Neuronal stem cell (in vitro differentiated cells): ENCODE measurements around the gene FOXD4L6.
"Not testable (repeated sequence)": the region's sequence is repeated elsewhere in the genome, so short reads cannot be mapped to it uniquely, and the experiment has no call there.

Experiments
- DNase-seq: peaks from one replicate; pipeline ENCODE4 v3.0.0-alpha.2; 2013; ENCODE audit warnings: low spot score
- H2AFZ ChIP-seq: one replicate; pipeline ENCODE4 v1.6.1; 2013; ENCODE audit warnings: mild to moderate bottlenecking, low read length, inconsistent platforms
- H2AK5ac ChIP-seq: 2 replicates; pipeline ENCODE4 v1.6.1; 2013; ENCODE audit warnings: low read depth, mild to moderate bottlenecking, inconsistent platforms, low read length, moderate library complexity, mixed read lengths
- H2BK120ac ChIP-seq: 2 replicates; pipeline ENCODE4 v1.6.1; 2013; ENCODE audit warnings: low read depth, mild to moderate bottlenecking, inconsistent platforms, low read length, moderate library complexity, mixed read lengths
- H2BK12ac ChIP-seq: one replicate; pipeline ENCODE4 v1.6.1; 2013; ENCODE audit warnings: low read length, inconsistent platforms
- H2BK15ac ChIP-seq: 2 replicates; pipeline ENCODE4 v1.6.1; 2013; ENCODE audit warnings: mild to moderate bottlenecking, low read length, inconsistent platforms, mixed read lengths
- H2BK5ac ChIP-seq: one replicate; pipeline ENCODE4 v1.6.1; 2013; ENCODE audit warnings: inconsistent platforms, mild to moderate bottlenecking, low read length, moderate library complexity
- H3K14ac ChIP-seq: one replicate; pipeline ENCODE4 v1.6.1; 2013; ENCODE audit warnings: low read length, inconsistent platforms
- H3K18ac ChIP-seq: 2 replicates; pipeline ENCODE4 v1.6.1; 2013; ENCODE audit warnings: low read length, inconsistent platforms
- H3K23ac ChIP-seq: 2 replicates; pipeline ENCODE4 v1.6.1; 2013; ENCODE audit warnings: low read depth, mild to moderate bottlenecking, mixed read lengths, low read length, inconsistent platforms; ENCODE audit not compliant: poor library complexity
- H3K27ac ChIP-seq: replicated peaks from 3 replicates; pipeline ENCODE4 v1.5.1; 2013; ENCODE audit warnings: low read length, inconsistent platforms
- H3K27me3 ChIP-seq, 3 experiments: 2 replicates each; pipeline ENCODE4 v1.6.1; 2013; ENCODE audit warnings: low read length in 3 of 3, mild to moderate bottlenecking in 2 of 3, inconsistent platforms in 1 of 3, low read depth in 1 of 3, mixed read lengths in 1 of 3, moderate library complexity in 1 of 3; ENCODE audit not compliant: control insufficient read depth in 3 of 3, insufficient read depth in 3 of 3
- H3K36me3 ChIP-seq, 2 donors: replicated peaks in 1 of 2; 2 replicates each; pipeline ENCODE4 v1.6.1; 2013; ENCODE audit warnings: low read length in 2 of 2; ENCODE audit not compliant: control insufficient read depth in 2 of 2, insufficient read depth in 2 of 2
- H3K4ac ChIP-seq: 2 replicates; pipeline ENCODE4 v1.6.1; 2013; ENCODE audit warnings: inconsistent platforms, mild to moderate bottlenecking, low read length, moderate library complexity
- H3K4me1 ChIP-seq, 2 donors: 1 replicate in 1 of 2; 2 replicates in 1 of 2; pipeline ENCODE4 v1.6.1; 2013; ENCODE audit warnings: low read length in 2 of 2, low read depth in 1 of 2; ENCODE audit not compliant: control insufficient read depth in 2 of 2, insufficient read depth in 1 of 2
- H3K4me2 ChIP-seq: one replicate; pipeline ENCODE4 v1.6.1; 2013; ENCODE audit warnings: mild to moderate bottlenecking, low read length, inconsistent platforms; ENCODE audit not compliant: insufficient read depth, poor library complexity, severe bottlenecking
- H3K4me3 ChIP-seq, 2 donors: 2 replicates each; pipeline ENCODE4 v1.5.1; 2013; ENCODE audit warnings: low read length in 2 of 2, mild to moderate bottlenecking in 2 of 2, inconsistent platforms in 1 of 2, moderate library complexity in 1 of 2
- H3K79me1 ChIP-seq: one replicate; pipeline ENCODE4 v1.6.1; 2013; ENCODE audit warnings: low read depth, mild to moderate bottlenecking, inconsistent platforms, low read length, moderate library complexity
- H3K9ac ChIP-seq: one replicate; pipeline ENCODE4 v1.6.1; 2013; ENCODE audit warnings: mild to moderate bottlenecking, low read depth, low read length, inconsistent platforms; ENCODE audit not compliant: poor library complexity
- H3K9me3 ChIP-seq, 2 donors: replicated peaks in 1 of 2; 2 replicates each; pipeline versions ENCODE3 to v1.6.1; 2013; ENCODE audit warnings: low read length in 2 of 2, mild to moderate bottlenecking in 2 of 2, inconsistent platforms in 1 of 2, low read depth in 1 of 2, mixed read lengths in 1 of 2, moderate library complexity in 1 of 2; ENCODE audit not compliant: control insufficient read depth in 2 of 2, insufficient read depth in 1 of 2
- H4K8ac ChIP-seq: one replicate; pipeline ENCODE4 v1.6.1; 2013; ENCODE audit warnings: low read depth, mild to moderate bottlenecking, inconsistent platforms, low read length, moderate library complexity
- H4K91ac ChIP-seq: one replicate; pipeline ENCODE4 v1.6.1; 2013; ENCODE audit warnings: low read length, low read depth, mild to moderate bottlenecking, inconsistent platforms; ENCODE audit not compliant: poor library complexity
- WGBS, 2 donors: extraction: QIAGEN DNeasy Blood & Tissue Kit; methylation state at CpG; one replicate each; pipeline ENCODE4 v1.1.7; 2013; ENCODE audit warnings: missing lambda C conversion rate in 2 of 2, mixed read lengths in 1 of 2; ENCODE audit not compliant: insufficient read length in 2 of 2, insufficient replicate concordance in 1 of 2; ENCODE audit errors: extremely low coverage in 2 of 2; 5-methylcytosine and 5-hydroxymethylcytosine counted together

The FOXD4L6 gene

DNA sequence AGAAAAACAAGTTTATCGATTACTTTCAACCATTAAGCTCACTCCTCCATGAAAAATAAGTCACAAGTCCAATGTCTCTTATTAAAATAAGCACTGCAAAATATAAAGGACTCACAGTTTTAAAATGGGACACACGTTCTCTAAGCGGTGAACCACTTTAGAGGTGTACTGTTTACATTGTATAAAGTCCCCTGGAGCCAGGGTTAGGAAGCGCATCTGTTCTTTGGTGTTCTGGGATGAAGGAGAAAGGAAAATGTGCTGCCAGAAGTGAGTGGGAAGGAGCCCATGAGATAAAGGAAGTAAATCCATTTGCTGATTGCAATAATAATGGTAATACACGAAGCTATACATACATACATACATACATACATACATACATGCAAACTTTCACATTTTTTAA, 40.6 kb downstream of the FOXD4L6 start:
- not testable (repeated sequence) for H2BK15ac ChIP-seq, H3K27ac ChIP-seq, H3K36me3 ChIP-seq, H2AFZ ChIP-seq, H2BK120ac ChIP-seq, H3K79me1 ChIP-seq, H3K27me3 ChIP-seq, H3K9ac ChIP-seq, H3K4me3 ChIP-seq, H4K91ac ChIP-seq, H3K14ac ChIP-seq, H2AK5ac ChIP-seq, H3K4ac ChIP-seq, H3K23ac ChIP-seq, H3K4me1 ChIP-seq, H3K9me3 ChIP-seq, DNase-seq, H3K18ac ChIP-seq, H4K8ac ChIP-seq, H3K4me2 ChIP-seq, H2BK12ac ChIP-seq, H2BK5ac ChIP-seq
- WGBS, 2 donors, result no CpG with 5 or more reads among the region's 5 CpGs

DNA sequence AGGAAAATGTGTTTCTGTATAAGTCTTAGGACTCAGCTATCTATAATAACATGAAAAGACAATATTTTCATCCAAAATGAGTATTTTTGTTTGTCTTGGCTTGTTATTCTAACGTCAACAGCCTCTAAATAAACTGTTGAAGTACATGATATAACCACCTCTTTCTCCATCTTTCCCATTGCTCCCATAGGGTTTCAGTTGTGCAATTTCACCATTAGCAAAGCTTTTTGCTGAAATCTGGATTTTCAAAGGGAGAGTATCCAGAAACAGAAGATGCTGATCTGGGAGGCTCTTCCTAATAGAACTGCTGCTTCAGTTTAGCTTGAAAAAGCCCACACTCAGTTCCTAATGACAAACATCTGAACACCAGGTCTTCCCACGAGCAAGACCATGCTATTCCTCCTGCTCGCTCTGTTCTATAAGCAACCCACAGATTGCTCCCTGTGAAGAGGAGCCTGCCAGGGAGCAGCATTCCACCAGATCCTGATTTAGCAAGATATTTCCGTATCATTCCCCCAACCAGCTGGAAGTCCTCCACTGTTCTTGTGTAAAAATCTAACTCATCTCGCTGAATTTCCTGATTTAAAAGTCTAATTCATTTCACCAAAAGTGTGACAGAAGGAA, 41.2 kb downstream of the FOXD4L6 start:
- not testable (repeated sequence) for H3K4me3 ChIP-seq, H3K9me3 ChIP-seq, H3K23ac ChIP-seq, DNase-seq, H2BK12ac ChIP-seq, H3K14ac ChIP-seq, H2AK5ac ChIP-seq, H3K4ac ChIP-seq, H3K4me1 ChIP-seq, H2BK15ac ChIP-seq, H4K91ac ChIP-seq, H3K36me3 ChIP-seq, H2BK120ac ChIP-seq, H3K18ac ChIP-seq, H3K27ac ChIP-seq, H3K9ac ChIP-seq, H2BK5ac ChIP-seq, H3K4me2 ChIP-seq, H3K79me1 ChIP-seq, H4K8ac ChIP-seq, H2AFZ ChIP-seq
- peaks cover 0 to 14% (median 6%) of the 10 kb centered on the region in 3 experiments for H3K27me3 ChIP-seq
- no CpG with 5 or more reads among the region's 5 CpGs for WGBS, 2 donors

DNA sequence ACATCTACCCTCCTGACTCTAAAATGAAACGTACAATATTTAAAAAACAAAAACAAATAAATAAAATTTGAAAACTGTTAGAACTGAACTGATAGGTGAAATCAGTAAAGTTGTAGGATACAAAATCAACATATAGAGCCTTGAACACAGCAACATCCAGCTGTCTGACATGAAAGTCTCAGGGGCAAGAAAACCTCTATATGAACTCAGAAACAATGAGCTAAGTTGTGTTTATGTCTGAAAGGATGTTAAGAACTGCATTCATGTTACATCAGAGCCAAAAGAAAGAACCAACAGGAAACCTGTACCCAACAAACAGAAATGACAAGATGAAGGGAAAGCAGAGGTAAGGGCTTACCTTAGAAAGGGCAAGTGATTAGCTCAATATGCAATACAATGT, 41.8 kb downstream of the FOXD4L6 start:
- not testable (repeated sequence) for H4K91ac ChIP-seq, H2AK5ac ChIP-seq, H3K27ac ChIP-seq, H3K4me2 ChIP-seq, H3K23ac ChIP-seq, H3K9me3 ChIP-seq, H2AFZ ChIP-seq, H3K4me1 ChIP-seq, H4K8ac ChIP-seq, H3K79me1 ChIP-seq, H3K14ac ChIP-seq, H2BK5ac ChIP-seq, H2BK120ac ChIP-seq, H3K36me3 ChIP-seq, H3K4me3 ChIP-seq, H2BK15ac ChIP-seq, DNase-seq, H3K18ac ChIP-seq, H3K9ac ChIP-seq, H2BK12ac ChIP-seq, H3K4ac ChIP-seq
- no CpG with 5 or more reads among the region's 1 CpG for WGBS, 2 donors
- peaks cover 0 to 15% (median 6%) of the 10 kb centered on the region in 3 experiments for H3K27me3 ChIP-seq

DNA sequence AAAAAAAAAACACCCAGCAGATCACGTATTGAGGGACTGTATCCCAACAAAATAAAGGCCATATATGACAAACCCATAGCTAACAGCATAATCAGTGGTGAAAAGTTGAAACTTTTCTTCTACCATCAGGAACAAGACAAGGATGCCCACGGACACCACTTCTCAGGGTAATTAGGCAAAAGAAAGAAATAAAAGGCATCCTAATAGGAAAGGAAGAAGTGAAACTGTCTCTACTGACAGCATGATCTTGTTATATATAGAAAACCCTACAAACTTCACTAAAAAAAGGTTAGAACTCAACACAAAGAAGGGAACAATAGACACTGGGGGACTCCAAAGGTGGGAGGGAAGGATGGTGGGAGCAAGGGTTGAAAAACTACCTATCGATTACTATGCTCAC, 42.3 kb downstream of the FOXD4L6 start:
- not testable (repeated sequence) for H3K14ac ChIP-seq, H2BK15ac ChIP-seq, H3K18ac ChIP-seq, H3K36me3 ChIP-seq, H3K79me1 ChIP-seq, H3K9me3 ChIP-seq, H2AFZ ChIP-seq, H2BK120ac ChIP-seq, H3K4ac ChIP-seq, H2BK12ac ChIP-seq, H3K9ac ChIP-seq, H3K23ac ChIP-seq, H2BK5ac ChIP-seq, H4K91ac ChIP-seq, H3K4me2 ChIP-seq, H3K4me3 ChIP-seq, DNase-seq, H4K8ac ChIP-seq, H2AK5ac ChIP-seq, H3K4me1 ChIP-seq, H3K27ac ChIP-seq
- H3K27me3 ChIP-seq, result peaks cover 0 to 15% (median 6%) of the 10 kb centered on the region in 3 experiments
- WGBS, 2 donors, result no CpG with 5 or more reads among the region's 3 CpGs
